NT2/D1 (cell line): Measurements from ENCODE around the gene PCDH12.

Experiments
- DNase-seq: peaks from one replicate; pipeline ENCODE4 v3.0.0-alpha.2; 2011; ENCODE audit warnings: low read depth, low spot score
- H3K27me3 ChIP-seq: 2 replicates; pipeline ENCODE4 v1.6.0; 2011; ENCODE audit warnings: mild to moderate bottlenecking; ENCODE audit not compliant: insufficient read length, insufficient read depth
- H3K36me3 ChIP-seq: 2 replicates; pipeline ENCODE4 v1.6.1; 2011; ENCODE audit warnings: mild to moderate bottlenecking, low read length, mixed read lengths; ENCODE audit not compliant: insufficient read depth, insufficient read length
- H3K4me1 ChIP-seq: 2 replicates; pipeline ENCODE4 v1.5.1; 2011; ENCODE audit not compliant: insufficient read depth, insufficient read length
- H3K4me3 ChIP-seq: 2 replicates; pipeline ENCODE4 v1.5.1; 2011; ENCODE audit warnings: low read depth; ENCODE audit not compliant: insufficient read length
- H3K9ac ChIP-seq: 2 replicates; pipeline ENCODE4 v1.6.0; 2011; ENCODE audit warnings: low read depth; ENCODE audit not compliant: insufficient read length
- H3K9me3 ChIP-seq: 2 replicates; pipeline ENCODE4 v1.5.1; 2011; ENCODE audit warnings: mild to moderate bottlenecking, low read length; ENCODE audit not compliant: insufficient read depth
- SUZ12 ChIP-seq: IDR thresholded peaks from 2 replicates; pipeline ENCODE4 v1.6.1; 2011; ENCODE audit not compliant: insufficient read length, insufficient read depth; ENCODE audit errors: extremely low read depth
- YY1 ChIP-seq: IDR thresholded peaks from 2 replicates; pipeline ENCODE4 v1.6.1; 2011; ENCODE audit not compliant: insufficient read length, insufficient read depth
- ZNF274 ChIP-seq: IDR thresholded peaks from 2 replicates; pipeline ENCODE4 v1.6.1; 2011; ENCODE audit warnings: mild to moderate bottlenecking, low read depth, low read length

PCDH12 gene

GRCh38 chr5:141997358-141997960 is 39.5 kb upstream of the PCDH12 start:
- H3K4me1 ChIP-seq = no peaks in the 10 kb centered on the region
- H3K4me3 ChIP-seq = no peak overlapping the region
- TF ChIP-seq SUZ12 (no peak), YY1 (no peak), ZNF274 (no peak)
- DNase-seq = no peak
- H3K36me3 ChIP-seq = peaks cover 48% of the 10 kb centered on the region
- H3K27me3 ChIP-seq = no peaks in the 10 kb centered on the region
- no peaks in the 10 kb centered on the region for H3K9me3 ChIP-seq
- no peak overlapping the region for H3K9ac ChIP-seq

GRCh38 chr5:141995656-141996055 is 37.7 kb upstream of the PCDH12 start:
- no peak overlapping the region for H3K9ac ChIP-seq
- H3K36me3 ChIP-seq = peaks cover 39% of the 10 kb centered on the region
- no peaks in the 10 kb centered on the region for H3K9me3 ChIP-seq
- H3K27me3 ChIP-seq = no peaks in the 10 kb centered on the region
- no peak overlapping the region for H3K4me3 ChIP-seq
- DNase-seq = no peak
- no peaks in the 10 kb centered on the region for H3K4me1 ChIP-seq
- TF ChIP-seq SUZ12 (no peak), ZNF274 (no peak), YY1 (no peak)

- TF ChIP-seq SUZ12 (no peak), YY1 (no peak), ZNF274 (no peak)
- DNase-seq = no peak
- no peaks in the 10 kb centered on the region for H3K27me3 ChIP-seq
- no peak overlapping the region for H3K9ac ChIP-seq
- H3K4me1 ChIP-seq = no peaks in the 10 kb centered on the region
- H3K4me3 ChIP-seq = no peak overlapping the region
- no peaks in the 10 kb centered on the region for H3K9me3 ChIP-seq
- H3K36me3 ChIP-seq = peaks cover 39% of the 10 kb centered on the region
These were observed 36.6 kb upstream of the PCDH12 start for GRCh38 chr5:141994511-141995136.

- Histone ChIP-seq H3K27me3 (no peaks in the 10 kb centered on the region), H3K4me3 (no peak overlapping the region), H3K36me3 (peaks cover 44% of the 10 kb centered on the region), H3K4me1 (no peaks in the 10 kb centered on the region), H3K9me3 (no peaks in the 10 kb centered on the region), H3K9ac (no peak overlapping the region)
- no peak for TF ChIP-seq SUZ12
- no peak for TF ChIP-seq YY1
- no peak for TF ChIP-seq ZNF274
- DNase-seq = no peak
These were observed 34.5 kb upstream of the PCDH12 start for GRCh38 chr5:141992349-141992963.

GRCh38 chr5:141989720-141990119 is 31.7 kb upstream of the PCDH12 start:
- peaks cover 59% of the 10 kb centered on the region for H3K36me3 ChIP-seq
- H3K9me3 ChIP-seq = no peaks in the 10 kb centered on the region
- no peak overlapping the region for H3K4me3 ChIP-seq
- H3K4me1 ChIP-seq = no peaks in the 10 kb centered on the region
- no peaks in the 10 kb centered on the region for H3K27me3 ChIP-seq
- H3K9ac ChIP-seq = no peak overlapping the region
- TF ChIP-seq SUZ12 (no peak), ZNF274 (no peak), YY1 (no peak)
- DNase-seq = no peak

GRCh38 chr5:141986072-141986471 is 28.1 kb upstream of the PCDH12 start:
- no peak for DNase-seq
- Histone ChIP-seq H3K9ac (no peak overlapping the region), H3K36me3 (peaks cover 62% of the 10 kb centered on the region), H3K27me3 (no peaks in the 10 kb centered on the region), H3K9me3 (no peaks in the 10 kb centered on the region), H3K4me3 (no peak overlapping the region), H3K4me1 (no peaks in the 10 kb centered on the region)
- TF ChIP-seq YY1 (no peak), SUZ12 (no peak), ZNF274 (no peak)

GRCh38 chr5:141982626-141983025 is 24.6 kb upstream of the PCDH12 start:
- H3K4me1 ChIP-seq = no peaks in the 10 kb centered on the region
- H3K36me3 ChIP-seq = peaks cover 78% of the 10 kb centered on the region
- H3K27me3 ChIP-seq = no peaks in the 10 kb centered on the region
- no peak overlapping the region for H3K4me3 ChIP-seq
- no peak overlapping the region for H3K9ac ChIP-seq
- TF ChIP-seq YY1 (no peak), SUZ12 (no peak), ZNF274 (no peak)
- no peaks in the 10 kb centered on the region for H3K9me3 ChIP-seq
- no peak for DNase-seq
